Upper lobe of right lung (tissue), 1 donor: ENCODE results near the gene CCDC12. TPM values are rescaled to one million over a fixed set of nuclear protein-coding genes. Genes with fewer than 3 reads are reported as not detected.

Experiments
- ATAC-seq: fragments of 200-7000 bp; cut with Tn5 transposase; one replicate; pipeline ENCODE4 v1.9.1; 2020; ENCODE audit warnings: mild to moderate bottlenecking, moderate library complexity
- DNase-seq: peaks from one replicate; pipeline ENCODE4 v3.0.0-alpha.2; 2020
- H3K27ac ChIP-seq: fragments of 200-600 bp; one replicate; pipeline ENCODE4 v1.8.0; 2022
- H3K27me3 ChIP-seq: fragments of 200-600 bp; one replicate; pipeline ENCODE4 v1.8.0; 2022; ENCODE audit warnings: mild to moderate bottlenecking
- H3K36me3 ChIP-seq: fragments of 200-600 bp; one replicate; pipeline ENCODE4 v1.8.0; 2022
- H3K4me1 ChIP-seq: fragments of 200-600 bp; one replicate; pipeline ENCODE4 v1.8.0; 2022
- H3K4me3 ChIP-seq: fragments of 200-600 bp; one replicate; pipeline ENCODE4 v1.8.0; 2022; ENCODE audit warnings: mild to moderate bottlenecking
- H3K9me3 ChIP-seq: fragments of 200-600 bp; one replicate; pipeline ENCODE4 v1.8.0; 2022
- intact Hi-C: fragments of 100-400 bp; cut with DNase I; formaldehyde crosslinking; loops from one replicate; pipeline ENCODE4 v1.11.0; 2022
- total RNA-seq: library from RNA; stranded (reverse); fragmentation: NEBNext Ultra II Directional; extraction: Animal tissue kit (Norgen Biotek cat#: 25700); gene quantifications from one replicate; pipeline ENCODE4 v1.2.1, GENCODE V29; 2021
- TF ChIP-seq, protein P1 (sequence below): fragments of 200-600 bp; IDR thresholded peaks from one replicate; pipeline ENCODE4 v1.8.0; 2022; ENCODE audit warnings: antibody characterized with exemption
- donor health status: DM: no; HTN: yes; CAD: no; lungs with severe emphysema.

The CCDC12 gene
- total RNA-seq, 1 donor from 2014 or later: 42.1 TPM

DNA sequence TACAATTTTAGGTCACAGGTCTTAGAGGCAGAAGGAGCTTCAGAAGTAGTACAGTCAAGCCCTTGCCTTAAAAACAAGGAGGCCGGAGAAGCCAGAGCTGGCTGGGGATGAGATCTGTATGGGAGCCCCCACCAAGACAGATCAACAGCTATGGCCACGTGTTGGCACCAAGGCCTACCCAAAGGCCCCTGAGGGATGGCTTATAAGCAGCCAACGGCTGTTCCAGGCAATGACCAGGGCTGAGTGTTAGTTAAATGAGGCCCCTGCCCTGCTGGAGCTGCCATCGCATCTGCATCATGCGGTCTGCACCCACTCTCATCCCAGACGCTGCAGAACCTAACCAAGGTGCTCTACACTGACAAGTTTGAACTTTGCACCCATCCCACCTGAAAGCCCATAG is 43.3 kb downstream of the CCDC12 start:
- no peaks in the 10 kb centered on the region for H3K9me3 ChIP-seq
- H3K4me1 ChIP-seq: peaks cover 86% of the 10 kb centered on the region
- ATAC-seq (no peak), DNase-seq (no peak)
- H3K4me3 ChIP-seq: no peak overlapping the region
- peak overlapping the region; percentile 62 for H3K27ac ChIP-seq
- H3K27me3 ChIP-seq: no peaks in the 10 kb centered on the region
- TF ChIP-seq, protein P1, sequence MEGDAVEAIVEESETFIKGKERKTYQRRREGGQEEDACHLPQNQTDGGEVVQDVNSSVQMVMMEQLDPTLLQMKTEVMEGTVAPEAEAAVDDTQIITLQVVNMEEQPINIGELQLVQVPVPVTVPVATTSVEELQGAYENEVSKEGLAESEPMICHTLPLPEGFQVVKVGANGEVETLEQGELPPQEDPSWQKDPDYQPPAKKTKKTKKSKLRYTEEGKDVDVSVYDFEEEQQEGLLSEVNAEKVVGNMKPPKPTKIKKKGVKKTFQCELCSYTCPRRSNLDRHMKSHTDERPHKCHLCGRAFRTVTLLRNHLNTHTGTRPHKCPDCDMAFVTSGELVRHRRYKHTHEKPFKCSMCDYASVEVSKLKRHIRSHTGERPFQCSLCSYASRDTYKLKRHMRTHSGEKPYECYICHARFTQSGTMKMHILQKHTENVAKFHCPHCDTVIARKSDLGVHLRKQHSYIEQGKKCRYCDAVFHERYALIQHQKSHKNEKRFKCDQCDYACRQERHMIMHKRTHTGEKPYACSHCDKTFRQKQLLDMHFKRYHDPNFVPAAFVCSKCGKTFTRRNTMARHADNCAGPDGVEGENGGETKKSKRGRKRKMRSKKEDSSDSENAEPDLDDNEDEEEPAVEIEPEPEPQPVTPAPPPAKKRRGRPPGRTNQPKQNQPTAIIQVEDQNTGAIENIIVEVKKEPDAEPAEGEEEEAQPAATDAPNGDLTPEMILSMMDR: no peak
- intact Hi-C loops: no loop called here
- peaks cover 6% of the 10 kb centered on the region for H3K36me3 ChIP-seq

DNA sequence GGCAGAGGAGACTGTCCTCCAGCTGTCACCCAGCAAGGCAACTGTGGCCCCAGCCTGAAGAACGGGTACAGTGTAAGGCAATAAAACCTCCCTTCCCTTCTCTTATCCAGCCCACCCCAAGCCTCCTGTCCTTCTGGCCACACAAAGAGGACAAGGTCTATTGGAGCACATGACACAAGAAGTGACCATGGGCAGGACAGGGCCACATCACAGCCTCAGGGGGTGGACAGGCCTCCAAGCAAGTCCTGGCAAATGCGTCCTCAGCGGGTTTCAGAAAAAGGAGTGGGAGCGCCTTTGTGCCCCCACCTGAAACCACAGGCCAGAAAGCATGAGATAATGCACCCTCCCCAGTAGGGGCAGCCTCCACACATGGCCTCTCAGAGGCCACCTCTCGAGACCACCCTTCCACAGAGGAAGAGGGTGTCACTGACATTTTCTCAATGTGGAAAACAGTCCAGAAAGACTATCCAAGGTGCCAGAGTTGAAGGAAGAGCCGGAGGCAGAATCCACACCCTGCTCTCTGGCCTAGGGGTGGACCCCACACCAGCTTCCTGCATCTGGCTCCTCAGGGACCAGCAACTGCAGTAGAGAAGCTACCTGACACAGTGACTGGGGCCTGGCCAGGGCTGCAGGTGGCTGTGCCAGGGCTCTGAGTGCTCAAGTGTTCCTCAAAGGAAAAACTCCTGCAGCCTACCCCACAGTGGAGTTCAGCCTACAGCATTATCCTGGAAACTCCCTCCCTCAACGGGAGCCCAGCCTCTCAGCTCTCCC is 43.9 kb downstream of the CCDC12 start:
- Histone ChIP-seq H3K4me3 (no peak overlapping the region), H3K4me1 (peaks cover 91% of the 10 kb centered on the region), H3K27ac (peak overlapping the region; percentile 62), H3K9me3 (no peaks in the 10 kb centered on the region), H3K36me3 (peaks cover under 1% of the 10 kb centered on the region), H3K27me3 (no peaks in the 10 kb centered on the region)
- no peak for ATAC-seq
- intact Hi-C loops: no loop called here
- TF ChIP-seq, protein P1: no peak
- DNase-seq: no peak

DNA sequence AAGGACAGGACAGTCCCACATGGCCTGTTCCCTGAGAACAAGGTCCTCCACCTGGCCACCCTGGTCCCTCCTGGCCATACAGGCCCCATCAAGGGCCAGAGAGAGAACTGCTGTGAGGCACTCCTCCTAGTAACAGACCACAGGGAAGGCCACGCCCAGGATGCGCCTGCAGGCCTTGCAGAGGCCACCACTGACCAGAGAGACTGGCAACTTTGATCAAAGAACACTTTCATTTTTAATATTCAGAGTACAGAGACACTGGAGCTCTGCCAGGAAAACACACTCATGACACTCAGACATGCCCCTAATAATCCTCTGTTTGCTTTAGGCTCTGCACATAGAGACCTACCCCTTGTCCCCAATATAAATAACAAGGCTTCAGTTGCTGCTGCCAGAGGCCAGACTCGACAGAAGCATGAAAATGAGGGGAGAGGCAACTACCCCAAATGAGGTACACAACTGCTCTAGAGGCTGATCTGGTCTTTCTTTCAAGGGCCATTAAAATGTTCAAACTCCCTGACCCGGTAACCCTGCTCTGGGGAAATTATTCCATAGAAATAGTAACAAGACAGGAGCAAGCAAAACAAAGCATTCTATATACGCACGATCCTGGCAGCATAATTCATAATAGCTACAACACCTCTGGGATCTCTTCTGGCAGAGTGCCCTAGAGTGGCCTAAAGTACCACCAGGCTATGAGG is 44.8 kb downstream of the CCDC12 start:
- Histone ChIP-seq H3K36me3 (peaks cover 1% of the 10 kb centered on the region), H3K4me1 (peaks cover 96% of the 10 kb centered on the region), H3K27me3 (no peaks in the 10 kb centered on the region), H3K9me3 (no peaks in the 10 kb centered on the region), H3K27ac (peak overlapping the region; percentile 62), H3K4me3 (no peak overlapping the region)
- intact Hi-C loops: no loop called here
- peak; percentile 36 for ATAC-seq
- peak; percentile 84 for DNase-seq
- TF ChIP-seq, protein P1: no peak

DNA sequence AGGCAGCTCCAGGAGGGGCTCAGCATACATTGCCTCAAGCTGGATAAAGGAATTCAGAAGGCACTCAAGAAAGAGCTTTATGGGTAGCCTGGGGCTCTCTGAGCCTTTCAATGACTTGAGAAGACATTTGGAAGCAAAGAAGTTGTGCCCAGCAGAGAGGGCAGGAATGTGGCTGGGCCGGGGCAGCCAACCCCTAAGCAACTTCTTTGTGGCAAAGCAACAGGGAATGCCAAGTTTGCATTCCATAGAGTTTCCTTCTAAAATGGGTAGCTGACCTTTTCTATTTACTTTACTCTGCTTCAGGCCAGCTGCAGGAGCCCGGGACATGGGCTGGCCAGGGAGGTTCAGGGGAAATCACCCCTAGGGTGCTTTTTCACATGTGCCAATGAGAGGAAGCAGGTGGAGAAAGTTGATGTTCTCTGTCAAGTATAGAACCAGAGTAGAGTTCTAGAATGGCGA is 45.6 kb downstream of the CCDC12 start:
- Histone ChIP-seq H3K27me3 (no peaks in the 10 kb centered on the region), H3K4me1 (peaks cover 96% of the 10 kb centered on the region), H3K36me3 (peaks cover 9% of the 10 kb centered on the region), H3K4me3 (no peak overlapping the region), H3K27ac (peak overlapping the region; percentile 62), H3K9me3 (no peaks in the 10 kb centered on the region)
- DNase-seq (peak; percentile 71), ATAC-seq (peak; percentile 40)
- intact Hi-C loops: no loop called here
- TF ChIP-seq, protein P1: no peak

DNA sequence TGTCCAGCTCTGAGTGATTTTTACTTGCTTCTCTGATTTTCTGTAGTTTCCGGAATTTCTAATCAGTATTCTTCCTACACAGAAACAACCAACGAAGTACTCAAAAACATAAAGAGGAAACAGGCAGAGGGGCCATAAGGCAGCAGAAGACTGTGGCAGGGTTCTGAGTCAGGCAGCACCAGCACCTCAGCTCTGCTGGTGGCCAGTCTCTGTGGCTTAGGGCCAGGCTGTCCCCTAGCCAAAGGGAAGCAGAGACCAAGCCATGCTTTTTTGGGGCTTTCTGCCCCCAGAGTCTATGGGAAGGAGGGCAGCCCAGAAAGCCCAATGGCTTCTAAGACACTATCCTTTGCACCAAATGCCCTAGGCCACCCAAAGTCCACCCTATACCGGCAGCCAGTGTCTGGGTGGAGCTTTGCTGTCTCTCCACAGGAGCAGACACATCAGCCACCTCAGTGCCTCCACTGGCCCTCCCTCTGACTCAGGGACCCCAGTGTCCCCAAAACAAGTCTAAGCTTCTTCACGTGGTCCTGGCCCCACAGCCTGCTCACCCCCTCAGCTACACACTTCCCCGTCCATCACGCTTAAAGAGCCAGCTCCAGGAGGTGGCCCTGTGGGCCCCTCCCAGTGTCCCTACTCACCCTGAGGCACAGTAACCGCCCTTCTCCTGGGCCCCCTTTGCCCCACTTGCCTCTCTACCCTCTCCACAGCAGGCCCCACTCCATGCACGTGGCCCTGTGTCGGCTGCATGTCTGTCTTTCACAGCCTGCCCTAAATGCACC is 46.2 kb downstream of the CCDC12 start:
- DNase-seq (peak; percentile 79), ATAC-seq (peak; percentile 32)
- Histone ChIP-seq H3K9me3 (no peaks in the 10 kb centered on the region), H3K27me3 (no peaks in the 10 kb centered on the region), H3K4me1 (peaks cover 96% of the 10 kb centered on the region), H3K36me3 (peaks cover 15% of the 10 kb centered on the region), H3K27ac (peak overlapping the region; percentile 62), H3K4me3 (no peak overlapping the region)
- intact Hi-C loops: no loop called here
- TF ChIP-seq, protein P1: no peak
